ENCODE measurements around the gene DNAJA4.

DNAJA4 gene

GRCh38 chr15:78312957-78313356 lies 48.6 kb downstream of the DNAJA4 start:
- Histone ChIP-seq H3F3A (ENCODE audit: low read depth) (no peaks in the 10 kb centered on the region), H3K9me3 (ENCODE audit: insufficient read depth, low read depth, low read length) (no peaks in the 10 kb centered on the region), H4K20me1 (ENCODE audit: insufficient read depth, low read length, poor library complexity, severe bottlenecking) (no peaks in the 10 kb centered on the region), H3K36me3 (ENCODE audit: insufficient read depth, low read length) (no peaks in the 10 kb centered on the region), H2AFZ (ENCODE audit: low read length) (no peak overlapping the region), H3K27me3 (ENCODE audit: insufficient read depth, low read length, poor library complexity, severe bottlenecking) (no peaks in the 10 kb centered on the region), H3K9ac (ENCODE audit: low read depth, low read length, poor library complexity, severe bottlenecking) (no peak overlapping the region), H3K9me2 (replicated peaks; ENCODE audit: low read depth, low read length) (no peaks in the 10 kb centered on the region), H3K4me3 (ENCODE audit: low read length, poor library complexity, severe bottlenecking) (no peak overlapping the region), H3K79me2 (ENCODE audit: insufficient read depth, low read length) (no peaks in the 10 kb centered on the region), H3K4me2 (ENCODE audit: low read depth, low read length, poor library complexity, severe bottlenecking) (no peak overlapping the region), H3K4me1 (ENCODE audit: insufficient read depth, low read length, poor library complexity, severe bottlenecking) (peaks cover 5% of the 10 kb centered on the region)
- TF ChIP-seq CTCF (conservative IDR thresholded peaks at IDR 0.05; ENCODE audit: low read length) (no peak), EZH2phosphoT487 (IDR thresholded peaks at IDR 0.05; ENCODE audit: borderline replicate concordance) (no peak)

GRCh38 chr15:78313383-78313782 lies 49.0 kb downstream of the DNAJA4 start:
- Histone ChIP-seq H3K79me2 (ENCODE audit: insufficient read depth, low read length) (no peaks in the 10 kb centered on the region), H3K4me2 (ENCODE audit: low read depth, low read length, poor library complexity, severe bottlenecking) (no peak overlapping the region), H3K9ac (ENCODE audit: low read depth, low read length, poor library complexity, severe bottlenecking) (no peak overlapping the region), H3K9me2 (replicated peaks; ENCODE audit: low read depth, low read length) (no peaks in the 10 kb centered on the region), H3K4me1 (ENCODE audit: insufficient read depth, low read length, poor library complexity, severe bottlenecking) (peaks cover 5% of the 10 kb centered on the region), H2AFZ (ENCODE audit: low read length) (no peak overlapping the region), H3K27me3 (ENCODE audit: insufficient read depth, low read length, poor library complexity, severe bottlenecking) (no peaks in the 10 kb centered on the region), H4K20me1 (ENCODE audit: insufficient read depth, low read length, poor library complexity, severe bottlenecking) (no peaks in the 10 kb centered on the region), H3F3A (ENCODE audit: low read depth) (no peaks in the 10 kb centered on the region), H3K9me3 (ENCODE audit: insufficient read depth, low read depth, low read length) (no peaks in the 10 kb centered on the region), H3K4me3 (ENCODE audit: low read length, poor library complexity, severe bottlenecking) (no peak overlapping the region), H3K36me3 (ENCODE audit: insufficient read depth, low read length) (no peaks in the 10 kb centered on the region)
- TF ChIP-seq CTCF (conservative IDR thresholded peaks at IDR 0.05; ENCODE audit: low read length) (no peak), EZH2phosphoT487 (IDR thresholded peaks at IDR 0.05; ENCODE audit: borderline replicate concordance) (no peak)

GRCh38 chr15:78314181-78314581 lies 49.8 kb downstream of the DNAJA4 start:
- Histone ChIP-seq H3K9me2 (replicated peaks; ENCODE audit: low read depth, low read length) (no peaks in the 10 kb centered on the region), H3K4me1 (ENCODE audit: insufficient read depth, low read length, poor library complexity, severe bottlenecking) (no peaks in the 10 kb centered on the region), H3F3A (ENCODE audit: low read depth) (no peaks in the 10 kb centered on the region), H3K9ac (ENCODE audit: low read depth, low read length, poor library complexity, severe bottlenecking) (no peak overlapping the region), H3K4me2 (ENCODE audit: low read depth, low read length, poor library complexity, severe bottlenecking) (no peak overlapping the region), H3K9me3 (ENCODE audit: insufficient read depth, low read depth, low read length) (no peaks in the 10 kb centered on the region), H3K4me3 (ENCODE audit: low read length, poor library complexity, severe bottlenecking) (no peak overlapping the region), H4K20me1 (ENCODE audit: insufficient read depth, low read length, poor library complexity, severe bottlenecking) (no peaks in the 10 kb centered on the region), H3K27me3 (ENCODE audit: insufficient read depth, low read length, poor library complexity, severe bottlenecking) (no peaks in the 10 kb centered on the region), H3K36me3 (ENCODE audit: insufficient read depth, low read length) (no peaks in the 10 kb centered on the region), H2AFZ (ENCODE audit: low read length) (no peak overlapping the region), H3K79me2 (ENCODE audit: insufficient read depth, low read length) (no peaks in the 10 kb centered on the region)
- TF ChIP-seq CTCF (conservative IDR thresholded peaks at IDR 0.05; ENCODE audit: low read length) (no peak), EZH2phosphoT487 (IDR thresholded peaks at IDR 0.05; ENCODE audit: borderline replicate concordance) (no peak)

Measured in Loucy (cell line).